Prostate gland (tissue), 2 donors: Measurements from ENCODE around the gene THEM5. TPM values are rescaled to one million over a fixed set of nuclear protein-coding genes. Genes with fewer than 3 reads are reported as not detected.
"Not testable (repeated sequence)": the region's sequence is repeated elsewhere in the genome, so short reads cannot be mapped to it uniquely, and the experiment has no call there.

Experiments
- DNase-seq: peaks from one replicate; pipeline ENCODE4 v3.0.0-alpha.2; 2019; ENCODE audit warnings: low spot score
- H3K27ac ChIP-seq, 2 donors: fragments of 200-600 bp; sonication (generic); 2 replicates each; pipeline ENCODE4 v1.5.1; 2017 to 2019
- H3K27me3 ChIP-seq: fragments of 200-600 bp; sonication (generic); replicated peaks from 2 replicates; pipeline ENCODE4 v1.5.1; 2019; ENCODE audit not compliant: insufficient read depth
- H3K36me3 ChIP-seq, 2 donors: fragments of 200-600 bp; sonication (generic); 1 replicate in 1 of 2; 2 replicates in 1 of 2; pipeline versions ENCODE4 v1.5.1 to v1.8.1; 2017 to 2019
- H3K4me1 ChIP-seq: fragments of 200-600 bp; sonication (generic); replicated peaks from 2 replicates; pipeline ENCODE4 v1.5.1; 2019
- H3K4me3 ChIP-seq, 2 donors: fragments of 200-600 bp; sonication (generic); 2 replicates each; pipeline ENCODE4 v1.5.1; 2017 to 2019
- H3K9me3 ChIP-seq: fragments of 200-600 bp; sonication (generic); 2 replicates; pipeline ENCODE4 v1.5.1; 2017
- POLR2A ChIP-seq: fragments of 450-650 bp; IDR thresholded peaks from one replicate; pipeline ENCODE4 v1.6.1; 2016; ENCODE audit warnings: antibody characterized with exemption, mild to moderate bottlenecking
- POLR2AphosphoS5 ChIP-seq: sonication (generic); formaldehyde crosslinking; IDR thresholded peaks from one replicate; pipeline ENCODE4 v1.6.1; 2017; ENCODE audit warnings: antibody characterized with exemption
- WGBS: methylation state at CpG from one replicate; pipeline ENCODE4 v1.1.5; 2018; 5-methylcytosine and 5-hydroxymethylcytosine counted together
- intact Hi-C: fragments of 100-400 bp; cut with DNase I; formaldehyde crosslinking; loops from one replicate; pipeline ENCODE4 v1.14.2; 2022
- total RNA-seq, 2 donors: library from RNA; depleted of rRNA; stranded (reverse); fragments of >200 nt; gene quantifications; one replicate each; pipeline ENCODE4 v1.1.0, GENCODE V29; 2016
- TF ChIP-seq, protein P1 (sequence below), 4 experiments: fragments of 200-600 bp in 2 of 4; fragments of 450-650 bp in 2 of 4; sonication (generic) in 2 of 4; IDR thresholded peaks; 1 replicate in 3 of 4; 2 replicates in 1 of 4; pipeline ENCODE4 v1.5.1; 2016 to 2019; ENCODE audit warnings: antibody characterized with exemption in 4 of 4, mild to moderate bottlenecking in 2 of 4, moderate library complexity in 2 of 4

THEM5 gene, protein sequence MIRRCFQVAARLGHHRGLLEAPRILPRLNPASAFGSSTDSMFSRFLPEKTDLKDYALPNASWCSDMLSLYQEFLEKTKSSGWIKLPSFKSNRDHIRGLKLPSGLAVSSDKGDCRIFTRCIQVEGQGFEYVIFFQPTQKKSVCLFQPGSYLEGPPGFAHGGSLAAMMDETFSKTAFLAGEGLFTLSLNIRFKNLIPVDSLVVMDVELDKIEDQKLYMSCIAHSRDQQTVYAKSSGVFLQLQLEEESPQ
- total RNA-seq, result not detected

DNA sequence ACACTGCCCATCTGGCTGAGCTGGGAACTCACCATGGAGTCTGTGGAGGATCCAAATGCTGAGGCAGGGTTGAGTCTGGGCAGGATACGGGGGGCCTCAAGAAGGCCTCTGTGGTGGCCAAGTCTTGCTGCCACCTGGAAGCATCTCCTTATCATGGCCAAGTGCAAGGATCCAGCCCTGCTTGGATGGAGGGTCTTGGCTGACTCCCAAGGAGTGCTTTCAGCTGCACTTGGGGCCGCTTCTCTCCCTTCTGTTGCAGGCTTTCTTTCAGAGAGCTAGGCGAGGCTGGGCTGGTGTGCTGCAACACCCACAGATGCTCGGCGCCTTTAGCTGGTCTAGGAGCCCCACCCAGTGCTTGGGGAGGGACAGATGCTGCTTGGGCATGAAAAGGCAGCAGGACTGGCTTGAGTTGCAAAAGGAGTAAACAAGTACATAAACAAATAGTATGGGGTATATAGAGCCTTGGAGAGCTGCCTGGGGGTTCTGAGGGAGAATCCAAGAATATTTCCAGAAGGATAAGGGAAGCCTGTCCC is at the start of gene THEM5:
TSS of gene THEM5 (minus strand) at position 302 of the 533 bp plus-strand sequence. CDS start at position 155, 147 bp downstream.
- H3K36me3 ChIP-seq, result no peaks in the 10 kb centered on the region
- no peaks in the 10 kb centered on the region for H3K27me3 ChIP-seq
- no peak for TF ChIP-seq POLR2A
- TF ChIP-seq, protein P1, sequence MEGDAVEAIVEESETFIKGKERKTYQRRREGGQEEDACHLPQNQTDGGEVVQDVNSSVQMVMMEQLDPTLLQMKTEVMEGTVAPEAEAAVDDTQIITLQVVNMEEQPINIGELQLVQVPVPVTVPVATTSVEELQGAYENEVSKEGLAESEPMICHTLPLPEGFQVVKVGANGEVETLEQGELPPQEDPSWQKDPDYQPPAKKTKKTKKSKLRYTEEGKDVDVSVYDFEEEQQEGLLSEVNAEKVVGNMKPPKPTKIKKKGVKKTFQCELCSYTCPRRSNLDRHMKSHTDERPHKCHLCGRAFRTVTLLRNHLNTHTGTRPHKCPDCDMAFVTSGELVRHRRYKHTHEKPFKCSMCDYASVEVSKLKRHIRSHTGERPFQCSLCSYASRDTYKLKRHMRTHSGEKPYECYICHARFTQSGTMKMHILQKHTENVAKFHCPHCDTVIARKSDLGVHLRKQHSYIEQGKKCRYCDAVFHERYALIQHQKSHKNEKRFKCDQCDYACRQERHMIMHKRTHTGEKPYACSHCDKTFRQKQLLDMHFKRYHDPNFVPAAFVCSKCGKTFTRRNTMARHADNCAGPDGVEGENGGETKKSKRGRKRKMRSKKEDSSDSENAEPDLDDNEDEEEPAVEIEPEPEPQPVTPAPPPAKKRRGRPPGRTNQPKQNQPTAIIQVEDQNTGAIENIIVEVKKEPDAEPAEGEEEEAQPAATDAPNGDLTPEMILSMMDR (IDR thresholded peaks at IDR 0.05), result no peak
- TF ChIP-seq POLR2AphosphoS5, result no peak
- H3K4me3 ChIP-seq, result no peak within 1 kb of the TSS
- H3K27ac ChIP-seq, result no peak within 1 kb of the TSS
- 81% methylated on average over 4 of the region's 5 CpGs for WGBS
- H3K4me1 ChIP-seq, result no peaks in the 10 kb centered on the region
- DNase-seq, result no peak
- H3K9me3 ChIP-seq, result no peaks in the 10 kb centered on the region
- intact Hi-C loops, result no loop called here

DNA sequence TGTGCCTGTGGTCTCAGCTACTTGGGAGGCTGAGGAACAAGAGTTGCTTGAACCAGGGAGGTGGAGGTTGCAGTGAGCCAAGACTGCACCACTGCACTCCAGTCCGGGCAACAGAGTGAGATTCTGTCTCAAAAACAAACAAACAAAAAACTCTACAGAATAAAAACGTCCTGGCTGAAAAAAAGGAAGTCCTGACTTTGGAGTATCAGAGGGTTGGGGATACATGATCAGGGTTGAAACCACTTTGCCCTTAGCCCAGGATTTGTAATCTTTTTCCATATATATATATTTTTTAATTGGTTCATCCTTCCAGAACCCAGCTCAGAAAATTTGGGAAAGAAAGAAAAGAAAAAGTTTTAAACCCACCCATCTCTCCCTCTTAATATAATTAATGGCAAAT is 49.3 kb upstream of the THEM5 start:
- no peaks in the 10 kb centered on the region for H3K27me3 ChIP-seq

DNA sequence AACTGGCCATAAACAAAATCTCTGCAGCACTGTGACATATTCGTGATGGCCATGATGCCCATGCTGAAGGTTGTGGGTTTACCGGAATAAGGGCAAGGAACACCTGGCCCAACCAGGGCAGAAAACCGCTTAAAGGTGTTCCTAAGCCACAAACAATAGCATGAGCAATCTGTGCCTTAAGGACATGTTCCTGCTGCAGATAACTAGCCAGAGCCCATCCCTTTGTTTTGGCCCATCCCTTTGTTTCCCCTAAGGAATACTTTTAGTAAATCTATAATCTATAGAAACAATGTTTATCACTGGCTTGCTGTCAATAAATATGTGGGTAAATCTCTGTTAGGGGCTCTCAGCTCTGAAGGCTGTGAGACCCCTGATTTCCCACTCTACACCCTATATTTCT is 47.3 kb upstream of the THEM5 start:
- intact Hi-C loops, H3K36me3 ChIP-seq, H3K9me3 ChIP-seq, H3K4me1 ChIP-seq, H3K27ac ChIP-seq, H3K4me3 ChIP-seq, DNase-seq, H3K27me3 ChIP-seq: not testable (repeated sequence)
- 95% methylated on average over 3 of the region's 3 CpGs for WGBS

More for the DNA sequence above, 49.3 kb upstream of the THEM5 start:
- Histone ChIP-seq H3K36me3 (no peaks in the 10 kb centered on the region), H3K4me3 (no peak overlapping the region), H3K27ac (no peak overlapping the region), H3K9me3 (no peaks in the 10 kb centered on the region), H3K4me1 (no peaks in the 10 kb centered on the region)
- no peak for DNase-seq
- TF ChIP-seq, protein P1 (IDR thresholded peaks at IDR 0.05), result no peak
- TF ChIP-seq POLR2AphosphoS5 (no peak), POLR2A (no peak)
- WGBS, result 67% methylated on average over 2 of the region's 2 CpGs
- intact Hi-C loops, result no loop called here

DNA sequence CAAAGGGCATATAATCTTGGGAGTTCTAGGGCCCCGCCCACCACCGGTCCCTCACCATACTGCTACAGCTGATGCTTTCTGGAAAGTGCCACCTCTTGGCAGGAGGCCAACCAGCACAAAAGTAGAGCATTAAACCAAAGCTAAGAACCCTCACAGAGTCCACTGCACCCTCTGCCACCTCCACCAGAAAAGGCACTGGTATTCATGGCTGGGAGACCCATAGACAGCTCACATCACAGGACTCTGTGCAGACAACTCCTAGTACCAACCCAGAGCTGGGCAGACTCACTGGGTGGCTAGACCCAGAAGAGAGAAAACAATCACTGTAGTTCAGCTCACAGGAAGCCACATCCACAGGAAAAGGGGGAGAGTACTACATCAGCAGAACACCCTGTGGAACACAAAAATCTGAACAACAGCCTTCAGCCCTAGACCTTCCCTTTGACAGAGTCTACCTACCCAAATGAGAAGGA is 45.0 kb upstream of the THEM5 start:
- no peaks in the 10 kb centered on the region for H3K36me3 ChIP-seq
- no peak overlapping the region for H3K27ac ChIP-seq
- H3K9me3 ChIP-seq, result no peaks in the 10 kb centered on the region
- H3K27me3 ChIP-seq, result no peaks in the 10 kb centered on the region
- no peak for DNase-seq
- no peak for TF ChIP-seq POLR2A
- TF ChIP-seq, protein P1 (IDR thresholded peaks at IDR 0.05), result no peak
- no peak for TF ChIP-seq POLR2AphosphoS5
- H3K4me3 ChIP-seq, result no peak overlapping the region
- no peaks in the 10 kb centered on the region for H3K4me1 ChIP-seq
- intact Hi-C loops, result no loop called here
- WGBS, result 75% methylated on average over 2 of the region's 2 CpGs

DNA sequence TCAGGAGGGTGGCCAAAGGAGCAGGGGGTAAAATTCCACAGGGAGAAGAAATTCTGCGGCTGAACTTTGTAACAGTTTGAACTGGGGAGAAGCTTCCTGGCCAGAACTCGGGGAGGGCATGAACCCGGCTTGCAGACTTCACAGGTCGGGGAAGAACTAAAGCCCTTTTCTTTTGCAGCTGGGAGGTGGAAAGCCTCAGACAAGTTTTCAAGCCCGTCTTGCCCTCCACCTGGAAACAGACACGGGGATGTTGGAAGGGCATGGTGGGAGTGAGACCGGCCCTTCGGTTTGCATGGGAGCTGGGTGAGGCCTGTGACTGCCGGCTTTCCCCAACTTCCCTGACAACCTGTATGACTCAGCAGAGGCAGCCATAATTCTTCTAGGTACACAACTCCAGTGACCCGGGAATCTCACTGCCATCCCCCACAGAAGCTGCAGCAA is 44.5 kb upstream of the THEM5 start:
- TF ChIP-seq, protein P1 (IDR thresholded peaks at IDR 0.05), result no peak
- Histone ChIP-seq H3K27ac (no peak overlapping the region), H3K9me3 (no peaks in the 10 kb centered on the region), H3K36me3 (no peaks in the 10 kb centered on the region), H3K4me3 (no peak overlapping the region), H3K4me1 (no peaks in the 10 kb centered on the region), H3K27me3 (no peaks in the 10 kb centered on the region)
- DNase-seq, result no peak
- 83% methylated on average over 10 of the region's 10 CpGs for WGBS
- intact Hi-C loops, result no loop called here
